Measurements from ENCODE around the gene SMIM41. TPM values are rescaled to one million over a fixed set of nuclear protein-coding genes. Genes with fewer than 3 reads are reported as not detected.

The SMIM41 gene
- polyA plus RNA-seq, 2 of the 4 experiments (the other 2 are of a cell fraction): not detected

DNA sequence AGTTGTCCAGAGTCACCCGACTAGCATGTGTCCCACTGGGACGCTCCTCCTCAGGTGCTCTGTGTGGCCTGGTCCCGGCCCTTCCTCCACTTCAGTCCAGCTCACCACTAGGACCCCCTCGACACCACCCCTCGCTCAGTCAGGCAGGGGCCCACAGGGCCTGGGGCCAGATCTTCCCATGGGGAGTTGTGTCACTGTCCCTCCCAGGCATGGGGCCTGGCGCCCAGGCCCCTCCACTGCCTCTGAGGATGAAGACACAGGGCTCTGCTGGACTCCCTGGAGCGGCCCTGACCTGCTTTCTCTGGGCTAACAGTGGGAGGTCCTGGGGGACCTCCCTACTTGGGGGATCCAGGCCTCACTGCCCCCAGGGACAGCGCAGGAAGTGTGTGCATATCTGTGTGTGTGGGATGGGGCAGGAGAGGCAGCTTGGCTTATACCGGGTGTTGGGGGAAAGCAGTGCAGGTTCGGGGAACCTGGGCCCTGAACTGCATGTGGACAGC is 68.5 kb downstream of the SMIM41 start (continued):
- TF ChIP-seq, protein P1, sequence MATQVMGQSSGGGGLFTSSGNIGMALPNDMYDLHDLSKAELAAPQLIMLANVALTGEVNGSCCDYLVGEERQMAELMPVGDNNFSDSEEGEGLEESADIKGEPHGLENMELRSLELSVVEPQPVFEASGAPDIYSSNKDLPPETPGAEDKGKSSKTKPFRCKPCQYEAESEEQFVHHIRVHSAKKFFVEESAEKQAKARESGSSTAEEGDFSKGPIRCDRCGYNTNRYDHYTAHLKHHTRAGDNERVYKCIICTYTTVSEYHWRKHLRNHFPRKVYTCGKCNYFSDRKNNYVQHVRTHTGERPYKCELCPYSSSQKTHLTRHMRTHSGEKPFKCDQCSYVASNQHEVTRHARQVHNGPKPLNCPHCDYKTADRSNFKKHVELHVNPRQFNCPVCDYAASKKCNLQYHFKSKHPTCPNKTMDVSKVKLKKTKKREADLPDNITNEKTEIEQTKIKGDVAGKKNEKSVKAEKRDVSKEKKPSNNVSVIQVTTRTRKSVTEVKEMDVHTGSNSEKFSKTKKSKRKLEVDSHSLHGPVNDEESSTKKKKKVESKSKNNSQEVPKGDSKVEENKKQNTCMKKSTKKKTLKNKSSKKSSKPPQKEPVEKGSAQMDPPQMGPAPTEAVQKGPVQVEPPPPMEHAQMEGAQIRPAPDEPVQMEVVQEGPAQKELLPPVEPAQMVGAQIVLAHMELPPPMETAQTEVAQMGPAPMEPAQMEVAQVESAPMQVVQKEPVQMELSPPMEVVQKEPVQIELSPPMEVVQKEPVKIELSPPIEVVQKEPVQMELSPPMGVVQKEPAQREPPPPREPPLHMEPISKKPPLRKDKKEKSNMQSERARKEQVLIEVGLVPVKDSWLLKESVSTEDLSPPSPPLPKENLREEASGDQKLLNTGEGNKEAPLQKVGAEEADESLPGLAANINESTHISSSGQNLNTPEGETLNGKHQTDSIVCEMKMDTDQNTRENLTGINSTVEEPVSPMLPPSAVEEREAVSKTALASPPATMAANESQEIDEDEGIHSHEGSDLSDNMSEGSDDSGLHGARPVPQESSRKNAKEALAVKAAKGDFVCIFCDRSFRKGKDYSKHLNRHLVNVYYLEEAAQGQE (IDR thresholded peaks at IDR 0.05): no peak
- TF ChIP-seq RCOR1 (IDR thresholded peaks at IDR 0.05; ENCODE audit: low read depth, low read length) (no peak), JUN (IDR thresholded peaks at IDR 0.05) (no peak), ZNF302 (CRISPR knock-in tag; IDR thresholded peaks at IDR 0.05) (peak; percentile 91), ZFP36 (IDR thresholded peaks at IDR 0.05; ENCODE audit: borderline replicate concordance, partially characterized antibody) (no peak), HOXB5 (CRISPR knock-in tag; IDR thresholded peaks at IDR 0.05) (peak; percentile 45), CHD4 (IDR thresholded peaks at IDR 0.05; ENCODE audit: borderline replicate concordance) (no peak), NPAS2 (CRISPR knock-in tag; IDR thresholded peaks at IDR 0.05; ENCODE audit: borderline replicate concordance) (peak; percentile 71; the same call in 1 of the 2 replicates), MAFK (IDR thresholded peaks at IDR 0.05; ENCODE audit: partially characterized antibody) (no peak), ESRRA (IDR thresholded peaks at IDR 0.05; ENCODE audit: borderline replicate concordance, low read length) (no peak), SREBF2 (IDR thresholded peaks at IDR 0.05) (no peak), EHMT2 (IDR thresholded peaks at IDR 0.05; ENCODE audit: low read depth) (no peak), RFX5 (IDR thresholded peaks at IDR 0.05) (no peak; the same call in 1 of the 2 replicates), CHD2 (IDR thresholded peaks at IDR 0.05; ENCODE audit: low read length, partially characterized antibody) (no peak), FOXS1 (CRISPR knock-in tag; IDR thresholded peaks at IDR 0.05) (peak; percentile 4), CBX8 (IDR thresholded peaks at IDR 0.05) (no peak), KDM5A (IDR thresholded peaks at IDR 0.05) (no peak), HDAC2 (IDR thresholded peaks at IDR 0.05) (no peak), RNF2 (IDR thresholded peaks at IDR 0.05; ENCODE audit: borderline replicate concordance, low read depth) (no peak), POLR2A (IDR thresholded peaks at IDR 0.05; ENCODE audit: low read length) (peak; percentile 42; the same call in 1 of the 2 replicates), JUNB (IDR thresholded peaks at IDR 0.05) (no peak), TFCP2L1 (CRISPR knock-in tag; IDR thresholded peaks at IDR 0.05) (no peak; the same call in none of the 2 replicates), ZSCAN20 (CRISPR knock-in tag; IDR thresholded peaks at IDR 0.05) (peak; percentile 75), RARB (CRISPR knock-in tag; IDR thresholded peaks at IDR 0.05) (peak; percentile 87), EP300 (IDR thresholded peaks at IDR 0.05) (no peak), CEBPB (IDR thresholded peaks at IDR 0.05) (no peak), CBX2 (IDR thresholded peaks at IDR 0.05; ENCODE audit: borderline replicate concordance, low read depth) (no peak), PHF8 (IDR thresholded peaks at IDR 0.05; ENCODE audit: borderline replicate concordance, low read depth) (no peak), SMC3 (IDR thresholded peaks at IDR 0.05) (no peak), EHF (CRISPR knock-in tag; IDR thresholded peaks at IDR 0.05) (peak; percentile 91), FOSB (CRISPR knock-in tag; IDR thresholded peaks at IDR 0.05) (peak; percentile 88), MYC (IDR thresholded peaks at IDR 0.05; ENCODE audit: borderline replicate concordance, low read length) (no peak), HEYL (CRISPR knock-in tag; IDR thresholded peaks at IDR 0.05) (peak; percentile 84), FOSL2 (IDR thresholded peaks at IDR 0.05) (no peak), FOSL2 (CRISPR knock-in tag; IDR thresholded peaks at IDR 0.05) (peak; percentile 26)
- TF ChIP-seq, protein P2, sequence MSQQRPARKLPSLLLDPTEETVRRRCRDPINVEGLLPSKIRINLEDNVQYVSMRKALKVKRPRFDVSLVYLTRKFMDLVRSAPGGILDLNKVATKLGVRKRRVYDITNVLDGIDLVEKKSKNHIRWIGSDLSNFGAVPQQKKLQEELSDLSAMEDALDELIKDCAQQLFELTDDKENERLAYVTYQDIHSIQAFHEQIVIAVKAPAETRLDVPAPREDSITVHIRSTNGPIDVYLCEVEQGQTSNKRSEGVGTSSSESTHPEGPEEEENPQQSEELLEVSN (IDR thresholded peaks at IDR 0.05; ENCODE audit: borderline replicate concordance, low read depth): peak; percentile 48; the same call in 1 of the 2 replicates
- TF ChIP-seq, protein P3, sequence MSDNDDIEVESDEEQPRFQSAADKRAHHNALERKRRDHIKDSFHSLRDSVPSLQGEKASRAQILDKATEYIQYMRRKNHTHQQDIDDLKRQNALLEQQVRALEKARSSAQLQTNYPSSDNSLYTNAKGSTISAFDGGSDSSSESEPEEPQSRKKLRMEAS (IDR thresholded peaks at IDR 0.05): no peak
- TF ChIP-seq, protein P4, sequence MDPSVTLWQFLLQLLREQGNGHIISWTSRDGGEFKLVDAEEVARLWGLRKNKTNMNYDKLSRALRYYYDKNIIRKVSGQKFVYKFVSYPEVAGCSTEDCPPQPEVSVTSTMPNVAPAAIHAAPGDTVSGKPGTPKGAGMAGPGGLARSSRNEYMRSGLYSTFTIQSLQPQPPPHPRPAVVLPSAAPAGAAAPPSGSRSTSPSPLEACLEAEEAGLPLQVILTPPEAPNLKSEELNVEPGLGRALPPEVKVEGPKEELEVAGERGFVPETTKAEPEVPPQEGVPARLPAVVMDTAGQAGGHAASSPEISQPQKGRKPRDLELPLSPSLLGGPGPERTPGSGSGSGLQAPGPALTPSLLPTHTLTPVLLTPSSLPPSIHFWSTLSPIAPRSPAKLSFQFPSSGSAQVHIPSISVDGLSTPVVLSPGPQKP (IDR thresholded peaks at IDR 0.05; ENCODE audit: low read depth, low read length): no peak
- TF ChIP-seq, protein P5, sequence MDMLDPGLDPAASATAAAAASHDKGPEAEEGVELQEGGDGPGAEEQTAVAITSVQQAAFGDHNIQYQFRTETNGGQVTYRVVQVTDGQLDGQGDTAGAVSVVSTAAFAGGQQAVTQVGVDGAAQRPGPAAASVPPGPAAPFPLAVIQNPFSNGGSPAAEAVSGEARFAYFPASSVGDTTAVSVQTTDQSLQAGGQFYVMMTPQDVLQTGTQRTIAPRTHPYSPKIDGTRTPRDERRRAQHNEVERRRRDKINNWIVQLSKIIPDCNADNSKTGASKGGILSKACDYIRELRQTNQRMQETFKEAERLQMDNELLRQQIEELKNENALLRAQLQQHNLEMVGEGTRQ (IDR thresholded peaks at IDR 0.05): no peak
- TF ChIP-seq, protein P6, sequence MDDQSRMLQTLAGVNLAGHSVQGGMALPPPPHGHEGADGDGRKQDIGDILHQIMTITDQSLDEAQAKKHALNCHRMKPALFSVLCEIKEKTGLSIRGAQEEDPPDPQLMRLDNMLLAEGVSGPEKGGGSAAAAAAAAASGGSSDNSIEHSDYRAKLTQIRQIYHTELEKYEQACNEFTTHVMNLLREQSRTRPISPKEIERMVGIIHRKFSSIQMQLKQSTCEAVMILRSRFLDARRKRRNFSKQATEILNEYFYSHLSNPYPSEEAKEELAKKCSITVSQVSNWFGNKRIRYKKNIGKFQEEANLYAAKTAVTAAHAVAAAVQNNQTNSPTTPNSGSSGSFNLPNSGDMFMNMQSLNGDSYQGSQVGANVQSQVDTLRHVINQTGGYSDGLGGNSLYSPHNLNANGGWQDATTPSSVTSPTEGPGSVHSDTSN (IDR thresholded peaks at IDR 0.05): no peak
